K562 (cell line): ENCODE data around the gene THEM4. TPM values are rescaled to one million over a fixed set of nuclear protein-coding genes. Genes with fewer than 3 reads are reported as not detected.

ENCODE experiments used
- ATAC-seq: fragments of 200-7000 bp; cut with Tn5 transposase; 3 replicates; pipeline ENCODE4 v1.9.1; 2020; ENCODE audit warnings: moderate library complexity
- BruUV-seq: library from RNA; stranded (reverse); fragments of 400-500 nt; replicated peaks from 2 replicates; lab custom pipeline; 2021; lab: Mats Ljungman, UMichigan
- CTCF ChIA-PET: fragments of 300-600 bp; formaldehyde crosslinking; extraction: SDS; loops from one replicate; lab custom pipeline; 2021; ENCODE audit warnings: low intra/inter-chr PET ratio; lab: Yijun Ruan, JAX
- POLR2A ChIA-PET: fragments of 300-600, 350-650 bp; sonication (Branson Sonifier 250); formaldehyde crosslinking; extraction: SDS; loops from one replicate; lab custom pipeline; 2021; ENCODE audit warnings: antibody characterized with exemption, inconsistent platforms; lab: Yijun Ruan, JAX
- DNase-seq, 4 experiments: peaks; one replicate each; pipeline versions ENCODE4 v3.0.0 to v3.0.0-alpha.2; 2011 to 2018; ENCODE audit warnings: low spot score in 3 of 4, mixed read lengths in 3 of 4; ENCODE audit errors: extremely low read depth in 1 of 4
- FAIRE-seq: peaks from 2 replicates; lab custom pipeline; 2011; peaks lifted over from hg19 to GRCh38; lab: Jason Lieb, UNC
- H2AFZ ChIP-seq: 2 replicates; pipeline ENCODE4 v1.6.0; 2011; ENCODE audit warnings: low read depth, low read length, control low read depth, inconsistent platforms
- H3K27ac ChIP-seq: fragments of 200-600 bp; 3 replicates; pipeline ENCODE4 v1.8.0; 2011; ENCODE audit warnings: low read depth, mild to moderate bottlenecking, control low read depth, inconsistent platforms, low read length, moderate library complexity, mixed read lengths; ENCODE audit errors: extremely low read depth
- H3K27me3 ChIP-seq, 2 experiments: fragments of 300-600 bp in 1 of 2; 2 replicates in 1 of 2; 3 replicates in 1 of 2; pipeline versions ENCODE4 v1.6.0 to v1.8.0; 2011; ENCODE audit warnings: inconsistent platforms in 2 of 2, low read length in 2 of 2, mild to moderate bottlenecking in 1 of 2, mixed read lengths in 1 of 2, moderate library complexity in 1 of 2; ENCODE audit not compliant: control insufficient read depth in 2 of 2, insufficient read depth in 2 of 2
- H3K36me3 ChIP-seq: fragments of 300-600 bp; 3 replicates; pipeline ENCODE4 v1.8.0; 2011; ENCODE audit warnings: mild to moderate bottlenecking, low read length, inconsistent platforms; ENCODE audit not compliant: control insufficient read depth, insufficient read depth
- H3K4me1 ChIP-seq, 2 experiments: fragments of 200-600 bp in 1 of 2; replicated peaks in 1 of 2; 2 replicates in 1 of 2; 3 replicates in 1 of 2; pipeline versions ENCODE4 v1.5.1 to v1.8.0; 2011; ENCODE audit warnings: inconsistent platforms in 2 of 2, low read length in 2 of 2, mild to moderate bottlenecking in 1 of 2, mixed read lengths in 1 of 2, moderate library complexity in 1 of 2; ENCODE audit not compliant: control insufficient read depth in 2 of 2, insufficient read depth in 2 of 2
- H3K4me2 ChIP-seq: 2 replicates; pipeline ENCODE4 v1.6.1; 2011; ENCODE audit warnings: low read length, control low read depth, inconsistent platforms, mixed read lengths; ENCODE audit not compliant: insufficient read depth
- H3K4me3 ChIP-seq: fragments of 200-600 bp; sonication (generic), shearing (Covaris generic); 2 replicates; pipeline ENCODE4 v1.5.1; 2016; ENCODE audit warnings: control low read depth, inconsistent platforms
- H3K79me2 ChIP-seq: fragments of 200-600 bp; 3 replicates; pipeline ENCODE4 v1.8.0; 2011; ENCODE audit warnings: low read length, inconsistent platforms; ENCODE audit not compliant: control insufficient read depth, insufficient read depth
- H3K9ac ChIP-seq, 2 experiments: 2 replicates each; pipeline versions ENCODE4 v1.6.0 to v1.6.1; 2011; ENCODE audit warnings: low read depth in 2 of 2, low read length in 2 of 2, control low read depth in 1 of 2, inconsistent platforms in 1 of 2, mild to moderate bottlenecking in 1 of 2, mixed read lengths in 1 of 2; ENCODE audit not compliant: insufficient read depth in 1 of 2
- H3K9me1 ChIP-seq: one replicate; pipeline ENCODE4 v1.6.0; 2011; ENCODE audit warnings: inconsistent platforms, mild to moderate bottlenecking, low read length, moderate library complexity; ENCODE audit not compliant: control insufficient read depth, insufficient read depth
- H3K9me3 ChIP-seq: replicated peaks from 2 replicates; pipeline ENCODE4 v1.5.1; 2011; ENCODE audit warnings: low read depth, low read length, inconsistent platforms; ENCODE audit not compliant: control insufficient read depth, insufficient read depth
- H4K20me1 ChIP-seq: replicated peaks from 2 replicates; pipeline ENCODE4 v1.6.1; 2011; ENCODE audit warnings: low read length, inconsistent platforms, mixed read lengths; ENCODE audit not compliant: control insufficient read depth, insufficient read depth
- CTBP1 ChIP-seq: fragments of 450-650 bp; IDR thresholded peaks from 2 replicates; pipeline ENCODE4 v1.6.1; 2016; ENCODE audit warnings: borderline replicate concordance
- DIDO1 ChIP-seq: fragments of 450-650 bp; IDR thresholded peaks from 2 replicates; pipeline ENCODE4 v1.6.1; 2016; ENCODE audit warnings: low read depth, missing biosample characterization, missing genetic modification characterization
- ERF ChIP-seq: fragments of 450-650 bp; formaldehyde crosslinking; IDR thresholded peaks from 2 replicates; pipeline ENCODE4 v1.4.0; 2020; ENCODE audit warnings: mild to moderate bottlenecking, mixed read lengths
- HDAC3 ChIP-seq: fragments of 450-650 bp; IDR thresholded peaks from 2 replicates; pipeline ENCODE4 v1.6.1; 2018; ENCODE audit warnings: borderline replicate concordance, mild to moderate bottlenecking, moderate library complexity; ENCODE audit not compliant: partially characterized antibody
- NR3C1 ChIP-seq: sonication (generic); formaldehyde crosslinking; IDR thresholded peaks from 2 replicates; pipeline ENCODE4 v1.8.1; 2022; ENCODE audit warnings: missing genetic modification reagents
- RAD21 ChIP-seq, 2 experiments: fragments of 250-450 bp in 1 of 2; fragments of 450-650 bp in 1 of 2; sonication (Bioruptor Pico) in 1 of 2; formaldehyde crosslinking in 1 of 2; IDR thresholded peaks in 1 of 2; conservative IDR thresholded peaks in 1 of 2; 2 replicates each; pipeline versions ENCODE4 v1.4.0 to v1.8.0; 2020 to 2022; ENCODE audit warnings: mild to moderate bottlenecking in 2 of 2, moderate library complexity in 1 of 2
- REST ChIP-seq, 2 experiments: fragments of 450-650 bp; formaldehyde crosslinking in 1 of 2; IDR thresholded peaks; 2 replicates each; pipeline versions ENCODE4 v1.4.0 to v1.6.1; 2014 to 2020; ENCODE audit warnings: mild to moderate bottlenecking in 2 of 2, borderline replicate concordance in 1 of 2, low read depth in 1 of 2
- SAFB ChIP-seq: fragments of 200-400 bp; formaldehyde crosslinking; IDR thresholded peaks from 2 replicates; pipeline ENCODE4 v1.6.1; 2017; ENCODE audit warnings: low read depth, low read length, borderline replicate concordance
- STAT5B ChIP-seq: fragments of 250-450 bp; sonication (Bioruptor Pico); IDR thresholded peaks from 2 replicates; pipeline ENCODE4 v1.8.0; 2021; ENCODE audit warnings: mild to moderate bottlenecking, inconsistent platforms
- ZEB2 ChIP-seq: fragments of 450-650 bp; IDR thresholded peaks from 2 replicates; pipeline ENCODE4 v1.6.1; 2016
- WGBS: fragments of 100-300 bp; shearing (Covaris generic); methylation state at CpG from one replicate; pipeline ENCODE4 v1.1.6; 2016; ENCODE audit warnings: low coverage, mixed read lengths; ENCODE audit not compliant: insufficient coverage; ENCODE audit errors: missing lambda C conversion rate; 5-methylcytosine and 5-hydroxymethylcytosine counted together
- in situ Hi-C: fragments of 300-500 bp; cut with MboI; formaldehyde crosslinking; loops from 4 replicates; pipeline ENCODE4 v1.15.0; 2018; ENCODE audit warnings: inconsistent platforms, mixed read lengths
- intact Hi-C: fragments of 100-400 bp; cut with micrococcal nuclease; formaldehyde crosslinking; loops from 2 replicates; pipeline ENCODE4 v1.14.2; 2022
- polyA plus RNA-seq, 8 experiments: library from polyadenylated mRNA; depleted of rRNA in 4 of 8; stranded (reverse) in 5 of 8; unstranded in 3 of 8; fragments of >200 nt; fragmentation: Nextera tagmentation in 2 of 8; fragmentation: Illumina TruSeq in 1 of 8; extraction: Ambion mirVana in 2 of 8; extraction: Trizol in 1 of 8; gene quantifications; 2 replicates each; pipeline versions ENCODE4 v1.2.1 to v1.2.3, GENCODE V29; 2011 to 2014; ENCODE audit warnings: inconsistent platforms in 1 of 8, missing spikeins in 1 of 8
- total RNA-seq, 7 experiments: library from RNA; depleted of rRNA in 6 of 7; stranded (reverse); fragments of >200 nt in 6 of 7; fragmentation: Illumina TruSeq in 2 of 7; extraction: Trizol in 2 of 7; gene quantifications; 2 replicates each; pipeline versions ENCODE4 v1.2.1 to v1.2.3, GENCODE V29; 2011 to 2021; ENCODE audit warnings: low replicate concordance in 1 of 7
- TF ChIP-seq, protein P1 (sequence below), 3 experiments: IDR thresholded peaks in 2 of 3; conservative IDR thresholded peaks in 1 of 3; 2 replicates each; pipeline ENCODE4 v1.5.1; 2011 to 2012; ENCODE audit warnings: low read length in 3 of 3, mild to moderate bottlenecking in 3 of 3, control low read depth in 2 of 3, improper control_type of control experiment in 1 of 3, inconsistent platforms in 1 of 3, low read depth in 1 of 3, mixed read lengths in 1 of 3, moderate library complexity in 1 of 3; ENCODE audit not compliant: insufficient read depth in 2 of 3

Gene THEM4
- total and polyA plus RNA-seq, 9 of the 15 experiments (the other 6 are each of a cell fraction or from before 2014, with no cell fraction given), result 8.6 to 71.9 (median 35.3) TPM

DNA sequence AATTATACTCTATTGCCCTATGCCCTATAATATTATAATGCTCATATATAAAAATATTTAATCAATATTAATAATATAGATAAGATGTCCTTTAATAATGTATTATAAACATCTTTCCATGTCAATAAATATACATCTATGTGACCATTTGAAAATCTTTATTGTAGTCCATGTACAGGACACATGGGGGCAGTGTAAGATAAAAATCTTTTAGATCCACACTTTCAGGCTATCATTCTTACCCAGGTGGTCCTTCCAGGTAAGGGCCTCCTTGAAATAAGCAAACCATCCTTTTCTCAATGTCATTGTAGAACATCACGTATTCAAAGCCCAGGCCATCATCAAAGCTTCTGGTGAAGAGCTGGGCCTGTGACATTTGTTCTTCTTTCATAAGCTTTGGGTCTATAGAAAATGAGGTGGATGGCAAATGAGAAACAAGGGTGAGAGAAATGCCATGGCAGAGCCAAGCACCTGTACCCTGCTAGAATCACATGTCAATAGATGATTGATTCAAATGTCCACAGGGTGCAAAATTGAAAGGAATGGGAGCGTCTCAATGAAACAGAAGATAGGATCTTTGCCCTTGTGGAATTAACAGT, 20.2 kb downstream of the THEM4 start:
- peaks cover 72% of the 10 kb centered on the region for H3K36me3 ChIP-seq
- no peaks in the 10 kb centered on the region for H3K9me1 ChIP-seq
- DNase-seq, result no peak
- no peak overlapping the region for H3K4me3 ChIP-seq
- H4K20me1 ChIP-seq, result no peaks in the 10 kb centered on the region
- POLR2A ChIA-PET, result interaction anchor here (0.6 kb wide), 1 partner anchor 148 kb away, joined by 3 read pairs; the partner anchor contains the start of gene S100A11
- CTCF ChIA-PET, result interaction anchor here (0.6 to 3.0 kb wide), 9 partner anchors 45 to 298 kb away, joined by 3 to 46 read pairs (median 4); partner anchors contain the start of gene S100A10
- H2AFZ ChIP-seq, result no peak overlapping the region
- H3K4me2 ChIP-seq, result no peak overlapping the region
- no peak for FAIRE-seq
- no peak overlapping the region for H3K9ac ChIP-seq
- no peak overlapping the region for H3K27ac ChIP-seq
- no peaks in the 10 kb centered on the region for H3K27me3 ChIP-seq
- peaks cover 0 to 10% of the 10 kb centered on the region in 2 experiments; a peak in 2 of 5 replicates for H3K4me1 ChIP-seq
- in situ Hi-C loops (no loop called here), intact Hi-C loops (loop anchor here (1.0 kb wide), 1 partner anchor 112 kb away; no protein-coding TSS in a partner anchor)
- BruUV-seq, result no TSS peak
- ATAC-seq, result no peak; the same call in 2 of the 3 replicates
- WGBS, result 88% methylated on average over 2 of the region's 2 CpGs
- H3K79me2 ChIP-seq, result no peaks in the 10 kb centered on the region
- no peaks in the 10 kb centered on the region for H3K9me3 ChIP-seq
- TF ChIP-seq ZEB2 (no peak), REST (IDR thresholded peaks at IDR 0.05; ENCODE audit: borderline replicate concordance) (peak; percentile 42; the same call in 1 of the 2 replicates), REST (CRISPR knock-in tag; IDR thresholded peaks at IDR 0.05; ENCODE audit: low read depth) (no peak), STAT5B (CRISPR knock-in tag) (no peak), ERF (CRISPR knock-in tag) (no peak), RAD21 (CRISPR knock-in tag; conservative IDR thresholded peaks at IDR 0.05 in 1 of 2, IDR thresholded peaks at IDR 0.05 in 1 of 2) (peak; percentile 56 to 64), HDAC3 (no peak), DIDO1 (tag) (no peak), CTBP1 (no peak), SAFB (no peak), NR3C1 (CRISPR knock-in tag) (no peak)
- TF ChIP-seq, protein P1, sequence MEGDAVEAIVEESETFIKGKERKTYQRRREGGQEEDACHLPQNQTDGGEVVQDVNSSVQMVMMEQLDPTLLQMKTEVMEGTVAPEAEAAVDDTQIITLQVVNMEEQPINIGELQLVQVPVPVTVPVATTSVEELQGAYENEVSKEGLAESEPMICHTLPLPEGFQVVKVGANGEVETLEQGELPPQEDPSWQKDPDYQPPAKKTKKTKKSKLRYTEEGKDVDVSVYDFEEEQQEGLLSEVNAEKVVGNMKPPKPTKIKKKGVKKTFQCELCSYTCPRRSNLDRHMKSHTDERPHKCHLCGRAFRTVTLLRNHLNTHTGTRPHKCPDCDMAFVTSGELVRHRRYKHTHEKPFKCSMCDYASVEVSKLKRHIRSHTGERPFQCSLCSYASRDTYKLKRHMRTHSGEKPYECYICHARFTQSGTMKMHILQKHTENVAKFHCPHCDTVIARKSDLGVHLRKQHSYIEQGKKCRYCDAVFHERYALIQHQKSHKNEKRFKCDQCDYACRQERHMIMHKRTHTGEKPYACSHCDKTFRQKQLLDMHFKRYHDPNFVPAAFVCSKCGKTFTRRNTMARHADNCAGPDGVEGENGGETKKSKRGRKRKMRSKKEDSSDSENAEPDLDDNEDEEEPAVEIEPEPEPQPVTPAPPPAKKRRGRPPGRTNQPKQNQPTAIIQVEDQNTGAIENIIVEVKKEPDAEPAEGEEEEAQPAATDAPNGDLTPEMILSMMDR (IDR thresholded peaks at IDR 0.05 in 2 of 3, conservative IDR thresholded peaks at IDR 0.05 in 1 of 3; ENCODE audit: insufficient read depth in 2 of 3, low read depth in 1 of 3, low read length in 3 of 3), result peak in 2 of 3 experiments; percentile 25 to 57; a peak in 2 of 6 replicates
